Pancreas (tissue), 10 donors: ENCODE results near the gene PAGE4. TPM values are rescaled to one million over a fixed set of nuclear protein-coding genes. Genes with fewer than 3 reads are reported as not detected.

ENCODE experiments used
- ATAC-seq, 4 donors: fragments of 200-7000 bp; cut with Tn5 transposase; one replicate each; pipeline versions ENCODE4 v1.8.0 to v1.9.1; 2020; ENCODE audit warnings: mild to moderate bottlenecking in 4 of 4, moderate library complexity in 4 of 4
- DNase-seq, 6 donors: peaks; one replicate each; pipeline ENCODE4 v3.0.0-alpha.2; 2020
- FAIRE-seq: peaks from 2 replicates; lab custom pipeline; 2012; peaks lifted over from hg19 to GRCh38; lab: Jason Lieb, UNC
- H3K27ac ChIP-seq, 4 donors: fragments of 200-600 bp; sonication (generic); 1 replicate in 3 of 4; 2 replicates in 1 of 4; pipeline versions ENCODE4 v1.5.0 to v1.8.0; 2020
- H3K27me3 ChIP-seq, 4 donors: fragments of 200-600 bp; one replicate each; pipeline ENCODE4 v1.8.0; 2021
- H3K36me3 ChIP-seq, 3 donors: fragments of 200-600 bp; sonication (generic) in 1 of 3; one replicate each; pipeline versions ENCODE4 v1.5.0 to v1.8.0; 2020 to 2021
- H3K4me1 ChIP-seq, 3 donors: fragments of 200-600 bp; one replicate each; pipeline ENCODE4 v1.8.0; 2021
- H3K4me3 ChIP-seq, 4 donors: fragments of 200-600 bp; sonication (generic) in 2 of 4; one replicate each; pipeline versions ENCODE4 v1.5.0 to v1.8.0; 2020 to 2021
- H3K9me3 ChIP-seq, 4 donors: fragments of 200-600 bp; one replicate each; pipeline ENCODE4 v1.8.0; 2021
- CTCF ChIP-seq, 4 donors: fragments of 200-600 bp; sonication (generic) in 3 of 4; IDR thresholded peaks; one replicate each; pipeline versions ENCODE4 v1.5.0 to v1.8.0; 2021; ENCODE audit warnings: antibody characterized with exemption in 4 of 4
- WGBS, 2 donors: extraction: QIAGEN DNeasy Blood & Tissue Kit; methylation state at CpG; one replicate each; pipeline ENCODE4 v1.1.7; 2013; 5-methylcytosine and 5-hydroxymethylcytosine counted together
- intact Hi-C, 3 donors: fragments of 100-400 bp; cut with DNase I; formaldehyde crosslinking; loops; one replicate each; pipeline versions ENCODE4 v1.11.1 to v1.14.2; 2022
- polyA plus RNA-seq, 2 donors: library from polyadenylated mRNA; stranded (reverse); fragments of 200-250 nt; gene quantifications; one replicate each; pipeline ENCODE4 v1.2.3, GENCODE V29; 2013
- total RNA-seq, 6 donors: library from RNA; stranded (reverse); fragmentation: NEBNext Ultra II Directional in 4 of 6; extraction: Animal tissue kit (Norgen Biotek cat#: 25700) in 4 of 6; gene quantifications; one replicate each; pipeline versions ENCODE4 v1.2.1 to v1.2.4, GENCODE V29; 2021 to 2023
- donor health status: healthy with polysubstance abuse.
- donor health status: DM: no; HTN: no; CAD: no; lungs with moderate emphysema.
- donor health status: DM: no; HTN: no; CAD: no.
- donor health status: control.
- donor health status: control.
- donor health status: Bipolar disorder and iron deficiency.
- donor health status: DM: yes; HTN: yes; CAD: no.
- donor health status: DM: no; HTN: no; CAD: no.
- donor health status: DM: no; HTN: no; CAD: no.
- donor health status: DM: yes; HTN: yes; CAD: no.

Gene PAGE4
- total RNA-seq (not detected), polyA plus RNA-seq (not detected)

GRCh38 chrX:49829016-49829415, at the start of gene PAGE4:
PAGE4 (plus strand) TSS chrX:49829303; CDS start chrX:49830429, 1,126 bp downstream.
- intact Hi-C loops = no loop called here
- TF ChIP-seq CTCF (IDR thresholded peaks at IDR 0.05) = no peak
- Histone ChIP-seq H3K27ac (no peak within 1 kb of the TSS), H3K27me3 (peaks cover 0 to 15% (median under 1%) of the 10 kb centered on the region in 4 donors), H3K36me3 (no peaks in the 10 kb centered on the region), H3K4me3 (no peak within 1 kb of the TSS), H3K9me3 (no peaks in the 10 kb centered on the region), H3K4me1 (no peaks in the 10 kb centered on the region)
- DNase-seq = no peak
- WGBS, 2 donors = 60 to 71% methylated on average over 8 of the region's 8 CpGs
- FAIRE-seq = no peak
- no peak for ATAC-seq

- TF ChIP-seq CTCF (IDR thresholded peaks at IDR 0.05) = no peak
- Histone ChIP-seq H3K4me1 (no peaks in the 10 kb centered on the region), H3K9me3 (no peaks in the 10 kb centered on the region), H3K27ac (no peak overlapping the region), H3K4me3 (no peak overlapping the region), H3K36me3 (no peaks in the 10 kb centered on the region), H3K27me3 (peaks cover 0 to 16% (median 0%) of the 10 kb centered on the region in 4 donors)
- FAIRE-seq (no peak), DNase-seq (no peak), ATAC-seq (no peak)
- 69 to 74% methylated on average over 1 of the region's 1 CpG for WGBS, 2 donors
- intact Hi-C loops = no loop called here
Measured at GRCh38 chrX:49784747-49785280, 44.3 kb upstream of the PAGE4 start.

GRCh38 chrX:49792376-49792775, 36.7 kb upstream of the PAGE4 start:
- H3K27me3 ChIP-seq = peaks cover 0 to 7% (median 0%) of the 10 kb centered on the region in 4 donors
- FAIRE-seq = no peak
- no peak overlapping the region for H3K27ac ChIP-seq
- no peaks in the 10 kb centered on the region for H3K36me3 ChIP-seq
- no peak for DNase-seq
- ATAC-seq = no peak
- no peaks in the 10 kb centered on the region for H3K4me1 ChIP-seq
- H3K9me3 ChIP-seq = no peaks in the 10 kb centered on the region
- WGBS, 2 donors = 33 to 52% methylated on average over 1 of the region's 1 CpG
- no peak overlapping the region for H3K4me3 ChIP-seq
- TF ChIP-seq CTCF (IDR thresholded peaks at IDR 0.05) = no peak
- intact Hi-C loops = no loop called here

GRCh38 chrX:49793686-49794085, 35.4 kb upstream of the PAGE4 start:
- FAIRE-seq (no peak), DNase-seq (no peak), ATAC-seq (no peak)
- H3K4me1 ChIP-seq = no peaks in the 10 kb centered on the region
- no peaks in the 10 kb centered on the region for H3K9me3 ChIP-seq
- H3K36me3 ChIP-seq = no peaks in the 10 kb centered on the region
- no peak overlapping the region for H3K4me3 ChIP-seq
- intact Hi-C loops = no loop called here
- no peak overlapping the region for H3K27ac ChIP-seq
- no peak for TF ChIP-seq CTCF (IDR thresholded peaks at IDR 0.05)
- peaks cover 0 to 15% (median 2%) of the 10 kb centered on the region in 4 donors for H3K27me3 ChIP-seq

GRCh38 chrX:49799828-49800227, 29.3 kb upstream of the PAGE4 start:
- H3K27ac ChIP-seq = no peak overlapping the region
- peaks cover 0 to 22% (median 2%) of the 10 kb centered on the region in 4 donors for H3K27me3 ChIP-seq
- ATAC-seq (no peak), DNase-seq (no peak), FAIRE-seq (peak; percentile 37)
- intact Hi-C loops = no loop called here
- 85 to 94% methylated on average over 1 of the region's 1 CpG for WGBS, 2 donors
- no peaks in the 10 kb centered on the region for H3K4me1 ChIP-seq
- H3K9me3 ChIP-seq = no peaks in the 10 kb centered on the region
- no peak overlapping the region for H3K4me3 ChIP-seq
- TF ChIP-seq CTCF (IDR thresholded peaks at IDR 0.05) = no peak
- H3K36me3 ChIP-seq = no peaks in the 10 kb centered on the region
